GM23338 (cell line): Measurements from ENCODE around the gene RAB31. TPM values are rescaled to one million over a fixed set of nuclear protein-coding genes. Genes with fewer than 3 reads are reported as not detected.

Source experiments
- ATAC-seq: fragments of 200-7000 bp; cut with Tn5 transposase; 3 replicates; pipeline ENCODE4 v1.9.1; 2020
- DNase-seq: peaks from one replicate; pipeline ENCODE4 v3.0.0-alpha.2; 2015; ENCODE audit warnings: low spot score
- H2AFZ ChIP-seq: fragments of 200-600 bp; sonication (generic); 2 replicates; pipeline ENCODE4 v1.8.0; 2016; ENCODE audit warnings: antibody characterized with exemption, mild to moderate bottlenecking, moderate library complexity
- H3F3A ChIP-seq: fragments of 200-600 bp; sonication (generic); replicated peaks from 2 replicates; pipeline ENCODE4 v1.8.0; 2017; ENCODE audit warnings: antibody characterized with exemption, mixed run types, low read depth
- H3K27ac ChIP-seq: fragments of 200-600 bp; sonication (generic); 2 replicates; pipeline ENCODE4 v1.6.1; 2016; ENCODE audit warnings: low read depth
- H3K27me3 ChIP-seq: fragments of 200-600 bp; sonication (generic); 2 replicates; pipeline ENCODE4 v1.8.0; 2016; ENCODE audit warnings: mild to moderate bottlenecking, mixed run types, moderate library complexity; ENCODE audit not compliant: insufficient read depth
- H3K36me3 ChIP-seq: fragments of 200-600 bp; sonication (generic); 2 replicates; pipeline ENCODE4 v1.8.0; 2016; ENCODE audit warnings: mild to moderate bottlenecking; ENCODE audit not compliant: insufficient read depth
- H3K4me1 ChIP-seq: fragments of 200-600 bp; sonication (generic); 2 replicates; pipeline ENCODE4 v1.8.0; 2016; ENCODE audit warnings: mild to moderate bottlenecking, moderate library complexity; ENCODE audit not compliant: insufficient read depth
- H3K4me2 ChIP-seq: fragments of 200-600 bp; sonication (generic); 2 replicates; pipeline ENCODE4 v1.7.1; 2017; ENCODE audit warnings: mixed run types
- H3K4me3 ChIP-seq: fragments of 200-600 bp; sonication (generic); 2 replicates; pipeline ENCODE4 v1.6.1; 2016; ENCODE audit warnings: mixed run types
- H3K79me2 ChIP-seq: fragments of 200-600 bp; sonication (generic); replicated peaks from 2 replicates; pipeline ENCODE4 v1.8.0; 2017; ENCODE audit warnings: mild to moderate bottlenecking; ENCODE audit not compliant: insufficient read depth
- H3K9me2 ChIP-seq: fragments of 200-600 bp; sonication (generic); 2 replicates; pipeline ENCODE4 v1.8.0; 2017; ENCODE audit not compliant: insufficient read depth
- H4K20me1 ChIP-seq: fragments of 200-600 bp; sonication (generic); replicated peaks from 2 replicates; pipeline ENCODE4 v1.8.0; 2017; ENCODE audit warnings: mild to moderate bottlenecking; ENCODE audit not compliant: insufficient read depth
- H3K27ac Mint-ChIP-seq: 2 replicates; pipeline ENCODE4 v1.8.0; 2020; ENCODE audit warnings: inconsistent platforms, mild to moderate bottlenecking, moderate library complexity, mixed read lengths
- H3K27me3 Mint-ChIP-seq: 3 replicates; pipeline ENCODE4 v1.8.0; 2022; ENCODE audit warnings: low read depth, mild to moderate bottlenecking, moderate library complexity, mixed read lengths, inconsistent platforms; ENCODE audit not compliant: insufficient read depth, poor library complexity
- H3K36me3 Mint-ChIP-seq: 3 replicates; pipeline ENCODE4 v1.8.0; 2021; ENCODE audit warnings: low read depth, mild to moderate bottlenecking, inconsistent platforms, moderate library complexity, mixed read lengths
- H3K4me1 Mint-ChIP-seq: 3 replicates; pipeline ENCODE4 v1.8.0; 2020; ENCODE audit warnings: mild to moderate bottlenecking, inconsistent platforms, mixed read lengths
- H3K4me3 Mint-ChIP-seq: 3 replicates; pipeline ENCODE4 v1.8.0; 2021; ENCODE audit warnings: moderate library complexity, mild to moderate bottlenecking, inconsistent platforms, mixed read lengths
- H3K9me3 Mint-ChIP-seq: 3 replicates; pipeline ENCODE4 v1.8.0; 2020; ENCODE audit warnings: moderate library complexity, mild to moderate bottlenecking, inconsistent platforms, mixed read lengths
- CREB1 ChIP-seq: fragments of 250-450 bp; sonication (Bioruptor Pico); IDR thresholded peaks from 2 replicates; pipeline ENCODE4 v1.5.0; 2020; ENCODE audit warnings: low read depth, mild to moderate bottlenecking, moderate library complexity
- EZH2 ChIP-seq: fragments of 200-600 bp; sonication (generic); IDR thresholded peaks from one replicate; pipeline ENCODE4 v1.8.0; 2017; ENCODE audit warnings: antibody characterized with exemption, mild to moderate bottlenecking, low read depth; ENCODE audit not compliant: unreplicated experiment
- EZH2phosphoT487 ChIP-seq: fragments of 200-600 bp; sonication (generic); IDR thresholded peaks from one replicate; pipeline ENCODE4 v1.8.1; 2018; ENCODE audit warnings: antibody characterized with exemption; ENCODE audit not compliant: unreplicated experiment
- JUNB ChIP-seq: IDR thresholded peaks from one replicate; pipeline ENCODE4 v1.6.1; 2016; ENCODE audit warnings: antibody characterized with exemption; ENCODE audit not compliant: unreplicated experiment
- NANOG ChIP-seq: IDR thresholded peaks from 2 replicates; pipeline ENCODE4 v1.6.1; 2016; ENCODE audit warnings: antibody characterized with exemption, borderline replicate concordance
- POLR2AphosphoS5 ChIP-seq: IDR thresholded peaks from 2 replicates; pipeline ENCODE4 v1.6.1; 2016; ENCODE audit warnings: antibody characterized with exemption, low read depth
- STAT1 ChIP-seq: IDR thresholded peaks from one replicate; pipeline ENCODE4 v1.6.1; 2016; ENCODE audit warnings: antibody characterized with exemption; ENCODE audit not compliant: unreplicated experiment
- ZNF114 ChIP-seq: fragments of 250-450 bp; sonication (Bioruptor Pico); IDR thresholded peaks from 2 replicates; pipeline ENCODE4 v1.5.0; 2020; ENCODE audit warnings: mild to moderate bottlenecking, moderate library complexity
- ZNF331 ChIP-seq: fragments of 250-450 bp; sonication (Bioruptor Pico); IDR thresholded peaks from 2 replicates; pipeline ENCODE4 v1.5.0; 2020; ENCODE audit warnings: low read depth, mild to moderate bottlenecking, moderate library complexity
- polyA plus RNA-seq: library from polyadenylated mRNA; unstranded; fragments of >200 nt; fragmentation: Nextera tagmentation; extraction: Ambion mirVana; gene quantifications from 2 replicates; pipeline ENCODE4 v1.2.1, GENCODE V29; 2016
- total RNA-seq: library from RNA; depleted of rRNA; stranded (reverse); fragments of >200 nt; shearing (Covaris generic); gene quantifications from 2 replicates; pipeline ENCODE4 v1.2.3, GENCODE V29; 2014
- TF ChIP-seq, protein P1 (sequence below), 2 experiments: fragments of 200-600 bp in 1 of 2; sonication (generic) in 1 of 2; conservative IDR thresholded peaks; 2 replicates each; pipeline versions ENCODE4 v1.5.1 to v1.6.1; 2016 to 2017; ENCODE audit warnings: antibody characterized with exemption in 2 of 2, low read depth in 2 of 2, mild to moderate bottlenecking in 2 of 2, moderate library complexity in 1 of 2
- TF ChIP-seq, protein P2 (sequence below): IDR thresholded peaks from 2 replicates; pipeline ENCODE4 v1.6.1; 2016; ENCODE audit warnings: antibody characterized with exemption
- TF ChIP-seq, protein P3 (sequence below): fragments of 250-450 bp; sonication (Bioruptor Pico); IDR thresholded peaks from 2 replicates; pipeline ENCODE4 v1.5.0; 2020; ENCODE audit warnings: mild to moderate bottlenecking, moderate library complexity
- TF ChIP-seq, protein P4 (sequence below): IDR thresholded peaks from one replicate; pipeline ENCODE4 v1.6.1; 2018; ENCODE audit warnings: antibody characterized with exemption; ENCODE audit not compliant: unreplicated experiment

Gene RAB31
- total and polyA plus RNA-seq, 2 experiments from 2014 or later = 33.8 to 46.1 TPM

DNA sequence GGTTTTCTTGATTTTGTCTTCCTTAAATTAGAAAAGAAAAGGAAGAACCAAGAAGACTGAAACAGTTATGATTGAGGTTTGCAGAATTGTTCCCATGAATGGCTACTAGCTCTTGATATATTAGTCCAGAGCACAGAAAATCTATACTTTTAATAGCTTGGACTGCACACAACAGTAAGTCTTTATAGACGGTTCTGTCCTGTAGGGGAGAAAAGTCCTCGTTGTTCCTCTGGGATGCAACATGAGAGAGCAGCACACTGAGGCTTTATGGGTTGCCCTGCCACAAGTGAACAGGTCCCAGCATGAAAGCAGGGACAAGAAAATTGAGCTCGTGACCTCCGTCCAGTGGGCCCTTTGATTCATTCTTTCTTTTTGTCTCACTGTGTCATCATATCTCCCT lies 41.5 kb downstream of the RAB31 start:
- H3K36me3 ChIP-seq = no peaks in the 10 kb centered on the region
- DNase-seq (no peak), ATAC-seq (no peak)
- no peaks in the 10 kb centered on the region for H3K36me3 Mint-ChIP-seq
- H3K4me2 ChIP-seq = no peak overlapping the region
- no peak overlapping the region for H3K4me3 ChIP-seq
- no peaks in the 10 kb centered on the region for H4K20me1 ChIP-seq
- H3K27me3 Mint-ChIP-seq = no peaks in the 10 kb centered on the region
- no peaks in the 10 kb centered on the region for H3K9me3 Mint-ChIP-seq
- H3K4me3 Mint-ChIP-seq = no peak overlapping the region
- H3K9me2 ChIP-seq = peaks cover 3% of the 10 kb centered on the region; the same call in 1 of the 2 replicates
- peaks cover 3% of the 10 kb centered on the region; the same call in 2 of the 3 replicates for H3K4me1 Mint-ChIP-seq
- TF ChIP-seq, protein P1, sequence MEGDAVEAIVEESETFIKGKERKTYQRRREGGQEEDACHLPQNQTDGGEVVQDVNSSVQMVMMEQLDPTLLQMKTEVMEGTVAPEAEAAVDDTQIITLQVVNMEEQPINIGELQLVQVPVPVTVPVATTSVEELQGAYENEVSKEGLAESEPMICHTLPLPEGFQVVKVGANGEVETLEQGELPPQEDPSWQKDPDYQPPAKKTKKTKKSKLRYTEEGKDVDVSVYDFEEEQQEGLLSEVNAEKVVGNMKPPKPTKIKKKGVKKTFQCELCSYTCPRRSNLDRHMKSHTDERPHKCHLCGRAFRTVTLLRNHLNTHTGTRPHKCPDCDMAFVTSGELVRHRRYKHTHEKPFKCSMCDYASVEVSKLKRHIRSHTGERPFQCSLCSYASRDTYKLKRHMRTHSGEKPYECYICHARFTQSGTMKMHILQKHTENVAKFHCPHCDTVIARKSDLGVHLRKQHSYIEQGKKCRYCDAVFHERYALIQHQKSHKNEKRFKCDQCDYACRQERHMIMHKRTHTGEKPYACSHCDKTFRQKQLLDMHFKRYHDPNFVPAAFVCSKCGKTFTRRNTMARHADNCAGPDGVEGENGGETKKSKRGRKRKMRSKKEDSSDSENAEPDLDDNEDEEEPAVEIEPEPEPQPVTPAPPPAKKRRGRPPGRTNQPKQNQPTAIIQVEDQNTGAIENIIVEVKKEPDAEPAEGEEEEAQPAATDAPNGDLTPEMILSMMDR (conservative IDR thresholded peaks at IDR 0.05; ENCODE audit: low read depth in 2 of 2) = no peak
- TF ChIP-seq ZNF331 (no peak), EZH2 (no peak), STAT1 (no peak), EZH2phosphoT487 (no peak), CREB1 (CRISPR knock-in tag) (no peak), JUNB (no peak), NANOG (no peak), POLR2AphosphoS5 (no peak), ZNF114 (CRISPR knock-in tag) (no peak)
- TF ChIP-seq, protein P2, sequence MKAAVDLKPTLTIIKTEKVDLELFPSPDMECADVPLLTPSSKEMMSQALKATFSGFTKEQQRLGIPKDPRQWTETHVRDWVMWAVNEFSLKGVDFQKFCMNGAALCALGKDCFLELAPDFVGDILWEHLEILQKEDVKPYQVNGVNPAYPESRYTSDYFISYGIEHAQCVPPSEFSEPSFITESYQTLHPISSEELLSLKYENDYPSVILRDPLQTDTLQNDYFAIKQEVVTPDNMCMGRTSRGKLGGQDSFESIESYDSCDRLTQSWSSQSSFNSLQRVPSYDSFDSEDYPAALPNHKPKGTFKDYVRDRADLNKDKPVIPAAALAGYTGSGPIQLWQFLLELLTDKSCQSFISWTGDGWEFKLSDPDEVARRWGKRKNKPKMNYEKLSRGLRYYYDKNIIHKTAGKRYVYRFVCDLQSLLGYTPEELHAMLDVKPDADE = no peak
- TF ChIP-seq, protein P3, sequence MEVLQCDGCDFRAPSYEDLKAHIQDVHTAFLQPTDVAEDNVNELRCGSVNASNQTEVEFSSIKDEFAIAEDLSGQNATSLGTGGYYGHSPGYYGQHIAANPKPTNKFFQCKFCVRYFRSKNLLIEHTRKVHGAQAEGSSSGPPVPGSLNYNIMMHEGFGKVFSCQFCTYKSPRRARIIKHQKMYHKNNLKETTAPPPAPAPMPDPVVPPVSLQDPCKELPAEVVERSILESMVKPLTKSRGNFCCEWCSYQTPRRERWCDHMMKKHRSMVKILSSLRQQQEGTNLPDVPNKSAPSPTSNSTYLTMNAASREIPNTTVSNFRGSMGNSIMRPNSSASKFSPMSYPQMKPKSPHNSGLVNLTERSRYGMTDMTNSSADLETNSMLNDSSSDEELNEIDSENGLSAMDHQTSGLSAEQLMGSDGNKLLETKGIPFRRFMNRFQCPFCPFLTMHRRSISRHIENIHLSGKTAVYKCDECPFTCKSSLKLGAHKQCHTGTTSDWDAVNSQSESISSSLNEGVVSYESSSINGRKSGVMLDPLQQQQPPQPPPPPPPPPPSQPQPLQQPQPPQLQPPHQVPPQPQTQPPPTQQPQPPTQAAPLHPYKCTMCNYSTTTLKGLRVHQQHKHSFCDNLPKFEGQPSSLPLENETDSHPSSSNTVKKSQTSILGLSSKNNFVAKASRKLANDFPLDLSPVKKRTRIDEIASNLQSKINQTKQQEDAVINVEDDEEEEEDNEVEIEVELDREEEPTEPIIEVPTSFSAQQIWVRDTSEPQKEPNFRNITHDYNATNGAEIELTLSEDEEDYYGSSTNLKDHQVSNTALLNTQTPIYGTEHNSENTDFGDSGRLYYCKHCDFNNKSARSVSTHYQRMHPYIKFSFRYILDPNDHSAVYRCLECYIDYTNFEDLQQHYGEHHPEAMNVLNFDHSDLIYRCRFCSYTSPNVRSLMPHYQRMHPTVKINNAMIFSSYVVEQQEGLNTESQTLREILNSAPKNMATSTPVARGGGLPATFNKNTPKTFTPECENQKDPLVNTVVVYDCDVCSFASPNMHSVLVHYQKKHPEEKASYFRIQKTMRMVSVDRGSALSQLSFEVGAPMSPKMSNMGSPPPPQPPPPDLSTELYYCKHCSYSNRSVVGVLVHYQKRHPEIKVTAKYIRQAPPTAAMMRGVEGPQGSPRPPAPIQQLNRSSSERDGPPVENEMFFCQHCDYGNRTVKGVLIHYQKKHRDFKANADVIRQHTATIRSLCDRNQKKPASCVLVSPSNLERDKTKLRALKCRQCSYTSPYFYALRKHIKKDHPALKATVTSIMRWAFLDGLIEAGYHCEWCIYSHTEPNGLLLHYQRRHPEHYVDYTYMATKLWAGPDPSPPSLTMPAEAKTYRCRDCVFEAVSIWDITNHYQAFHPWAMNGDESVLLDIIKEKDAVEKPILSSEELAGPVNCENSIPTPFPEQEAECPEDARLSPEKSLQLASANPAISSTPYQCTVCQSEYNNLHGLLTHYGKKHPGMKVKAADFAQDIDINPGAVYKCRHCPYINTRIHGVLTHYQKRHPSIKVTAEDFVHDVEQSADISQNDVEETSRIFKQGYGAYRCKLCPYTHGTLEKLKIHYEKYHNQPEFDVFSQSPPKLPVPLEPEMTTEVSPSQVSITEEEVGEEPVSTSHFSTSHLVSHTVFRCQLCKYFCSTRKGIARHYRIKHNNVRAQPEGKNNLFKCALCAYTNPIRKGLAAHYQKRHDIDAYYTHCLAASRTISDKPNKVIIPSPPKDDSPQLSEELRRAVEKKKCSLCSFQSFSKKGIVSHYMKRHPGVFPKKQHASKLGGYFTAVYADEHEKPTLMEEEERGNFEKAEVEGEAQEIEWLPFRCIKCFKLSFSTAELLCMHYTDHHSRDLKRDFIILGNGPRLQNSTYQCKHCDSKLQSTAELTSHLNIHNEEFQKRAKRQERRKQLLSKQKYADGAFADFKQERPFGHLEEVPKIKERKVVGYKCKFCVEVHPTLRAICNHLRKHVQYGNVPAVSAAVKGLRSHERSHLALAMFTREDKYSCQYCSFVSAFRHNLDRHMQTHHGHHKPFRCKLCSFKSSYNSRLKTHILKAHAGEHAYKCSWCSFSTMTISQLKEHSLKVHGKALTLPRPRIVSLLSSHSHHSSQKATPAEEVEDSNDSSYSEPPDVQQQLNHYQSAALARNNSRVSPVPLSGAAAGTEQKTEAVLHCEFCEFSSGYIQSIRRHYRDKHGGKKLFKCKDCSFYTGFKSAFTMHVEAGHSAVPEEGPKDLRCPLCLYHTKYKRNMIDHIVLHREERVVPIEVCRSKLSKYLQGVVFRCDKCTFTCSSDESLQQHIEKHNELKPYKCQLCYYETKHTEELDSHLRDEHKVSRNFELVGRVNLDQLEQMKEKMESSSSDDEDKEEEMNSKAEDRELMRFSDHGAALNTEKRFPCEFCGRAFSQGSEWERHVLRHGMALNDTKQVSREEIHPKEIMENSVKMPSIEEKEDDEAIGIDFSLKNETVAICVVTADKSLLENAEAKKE (CRISPR knock-in tag) = no peak
- TF ChIP-seq, protein P4, sequence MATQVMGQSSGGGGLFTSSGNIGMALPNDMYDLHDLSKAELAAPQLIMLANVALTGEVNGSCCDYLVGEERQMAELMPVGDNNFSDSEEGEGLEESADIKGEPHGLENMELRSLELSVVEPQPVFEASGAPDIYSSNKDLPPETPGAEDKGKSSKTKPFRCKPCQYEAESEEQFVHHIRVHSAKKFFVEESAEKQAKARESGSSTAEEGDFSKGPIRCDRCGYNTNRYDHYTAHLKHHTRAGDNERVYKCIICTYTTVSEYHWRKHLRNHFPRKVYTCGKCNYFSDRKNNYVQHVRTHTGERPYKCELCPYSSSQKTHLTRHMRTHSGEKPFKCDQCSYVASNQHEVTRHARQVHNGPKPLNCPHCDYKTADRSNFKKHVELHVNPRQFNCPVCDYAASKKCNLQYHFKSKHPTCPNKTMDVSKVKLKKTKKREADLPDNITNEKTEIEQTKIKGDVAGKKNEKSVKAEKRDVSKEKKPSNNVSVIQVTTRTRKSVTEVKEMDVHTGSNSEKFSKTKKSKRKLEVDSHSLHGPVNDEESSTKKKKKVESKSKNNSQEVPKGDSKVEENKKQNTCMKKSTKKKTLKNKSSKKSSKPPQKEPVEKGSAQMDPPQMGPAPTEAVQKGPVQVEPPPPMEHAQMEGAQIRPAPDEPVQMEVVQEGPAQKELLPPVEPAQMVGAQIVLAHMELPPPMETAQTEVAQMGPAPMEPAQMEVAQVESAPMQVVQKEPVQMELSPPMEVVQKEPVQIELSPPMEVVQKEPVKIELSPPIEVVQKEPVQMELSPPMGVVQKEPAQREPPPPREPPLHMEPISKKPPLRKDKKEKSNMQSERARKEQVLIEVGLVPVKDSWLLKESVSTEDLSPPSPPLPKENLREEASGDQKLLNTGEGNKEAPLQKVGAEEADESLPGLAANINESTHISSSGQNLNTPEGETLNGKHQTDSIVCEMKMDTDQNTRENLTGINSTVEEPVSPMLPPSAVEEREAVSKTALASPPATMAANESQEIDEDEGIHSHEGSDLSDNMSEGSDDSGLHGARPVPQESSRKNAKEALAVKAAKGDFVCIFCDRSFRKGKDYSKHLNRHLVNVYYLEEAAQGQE = no peak
- H3K27me3 ChIP-seq = no peaks in the 10 kb centered on the region
- H3K27ac Mint-ChIP-seq = no peak overlapping the region
- H3K79me2 ChIP-seq = no peaks in the 10 kb centered on the region
- 0 out of 2 replicates have a peak overlapping the region, but pooled peaks have one; percentile 42 for H3K27ac ChIP-seq
- H3F3A ChIP-seq = no peaks in the 10 kb centered on the region
- no peak overlapping the region for H2AFZ ChIP-seq
- peaks cover 3% of the 10 kb centered on the region; the same call in 1 of the 2 replicates for H3K4me1 ChIP-seq
